Smooth muscle cell (in vitro differentiated cells): Measurements from ENCODE around the gene DHRS2. TPM values are rescaled to one million over a fixed set of nuclear protein-coding genes. Genes with fewer than 3 reads are reported as not detected.

Experiments
- DNase-seq: peaks from one replicate; lab custom pipeline; 2025; ENCODE audit not compliant: unreplicated experiment; lab: John Stamatoyannopoulos, UW
- H2AFZ ChIP-seq: fragments of 200-600 bp; sonication (generic); 2 replicates; pipeline ENCODE4 v1.6.0; 2016; ENCODE audit warnings: antibody characterized with exemption, low read depth, mild to moderate bottlenecking
- H3F3A ChIP-seq: fragments of 200-600 bp; sonication (generic); 2 replicates; pipeline ENCODE4 v1.6.0; 2017; ENCODE audit warnings: antibody characterized with exemption, low read depth
- H3K27ac ChIP-seq: fragments of 200-600 bp; sonication (generic); 2 replicates; pipeline ENCODE4 v1.5.1; 2016; ENCODE audit warnings: low read depth, mild to moderate bottlenecking
- H3K27me3 ChIP-seq: fragments of 200-600 bp; sonication (generic); 2 replicates; pipeline ENCODE4 v1.6.1; 2016; ENCODE audit warnings: low read depth, mild to moderate bottlenecking
- H3K36me3 ChIP-seq: fragments of 200-600 bp; sonication (generic); 2 replicates; pipeline ENCODE4 v1.5.1; 2016; ENCODE audit warnings: low read depth
- H3K4me1 ChIP-seq: fragments of 200-600 bp; sonication (generic); 2 replicates; pipeline ENCODE4 v1.5.1; 2016; ENCODE audit warnings: low read depth
- H3K4me2 ChIP-seq: fragments of 200-600 bp; sonication (generic); 2 replicates; pipeline ENCODE4 v1.6.0; 2016; ENCODE audit warnings: mild to moderate bottlenecking
- H3K4me3 ChIP-seq: fragments of 200-600 bp; sonication (generic); 2 replicates; pipeline ENCODE4 v1.5.1; 2016; ENCODE audit warnings: mild to moderate bottlenecking
- H3K79me2 ChIP-seq: fragments of 200-600 bp; sonication (generic); 2 replicates; pipeline ENCODE4 v1.6.0; 2016; ENCODE audit warnings: low read depth, mild to moderate bottlenecking
- H3K9ac ChIP-seq: fragments of 200-600 bp; sonication (generic); 2 replicates; pipeline ENCODE4 v1.6.0; 2016; ENCODE audit warnings: low read depth
- H3K9me3 ChIP-seq: fragments of 200-600 bp; sonication (generic); replicated peaks from 2 replicates; pipeline ENCODE4 v1.5.1; 2016; ENCODE audit warnings: low read depth
- H4K20me1 ChIP-seq: fragments of 200-600 bp; sonication (generic); 2 replicates; pipeline ENCODE4 v1.6.0; 2016; ENCODE audit warnings: low read depth
- WGBS: methylation state at CpG from one replicate; pipeline ENCODE4 v1.1.7; 2016; ENCODE audit warnings: low lambda C conversion rate; 5-methylcytosine and 5-hydroxymethylcytosine counted together
- polyA plus RNA-seq: library from polyadenylated mRNA; unstranded; fragments of >200 nt; fragmentation: Nextera tagmentation; extraction: Ambion mirVana; gene quantifications from 2 replicates; pipeline ENCODE4 v1.2.1, GENCODE V29; 2016
- total RNA-seq: library from RNA; depleted of rRNA; stranded (reverse); fragments of >200 nt; gene quantifications from 2 replicates; pipeline ENCODE4 v1.2.3, GENCODE V29; 2014
- TF ChIP-seq, protein P1 (sequence below): fragments of 200-600 bp; sonication (generic); IDR thresholded peaks from 2 replicates; pipeline ENCODE4 v1.5.1; 2017; ENCODE audit warnings: borderline replicate concordance, mild to moderate bottlenecking, antibody characterized with exemption; ENCODE audit not compliant: insufficient read depth, poor library complexity, severe bottlenecking

DHRS2 gene
- total and polyA plus RNA-seq, 2 experiments from 2014 or later = 0.36 to 1.4 TPM

GRCh38 chr14:23601424-23601823 lies 34.7 kb upstream of the DHRS2 start:
- H3K27me3 ChIP-seq = no peaks in the 10 kb centered on the region
- no peak for DNase-seq
- H3K4me1 ChIP-seq = no peaks in the 10 kb centered on the region
- no peak overlapping the region for H2AFZ ChIP-seq
- H3K27ac ChIP-seq = no peak overlapping the region
- H4K20me1 ChIP-seq = no peaks in the 10 kb centered on the region
- H3K4me3 ChIP-seq = no peak overlapping the region
- TF ChIP-seq, protein P1, sequence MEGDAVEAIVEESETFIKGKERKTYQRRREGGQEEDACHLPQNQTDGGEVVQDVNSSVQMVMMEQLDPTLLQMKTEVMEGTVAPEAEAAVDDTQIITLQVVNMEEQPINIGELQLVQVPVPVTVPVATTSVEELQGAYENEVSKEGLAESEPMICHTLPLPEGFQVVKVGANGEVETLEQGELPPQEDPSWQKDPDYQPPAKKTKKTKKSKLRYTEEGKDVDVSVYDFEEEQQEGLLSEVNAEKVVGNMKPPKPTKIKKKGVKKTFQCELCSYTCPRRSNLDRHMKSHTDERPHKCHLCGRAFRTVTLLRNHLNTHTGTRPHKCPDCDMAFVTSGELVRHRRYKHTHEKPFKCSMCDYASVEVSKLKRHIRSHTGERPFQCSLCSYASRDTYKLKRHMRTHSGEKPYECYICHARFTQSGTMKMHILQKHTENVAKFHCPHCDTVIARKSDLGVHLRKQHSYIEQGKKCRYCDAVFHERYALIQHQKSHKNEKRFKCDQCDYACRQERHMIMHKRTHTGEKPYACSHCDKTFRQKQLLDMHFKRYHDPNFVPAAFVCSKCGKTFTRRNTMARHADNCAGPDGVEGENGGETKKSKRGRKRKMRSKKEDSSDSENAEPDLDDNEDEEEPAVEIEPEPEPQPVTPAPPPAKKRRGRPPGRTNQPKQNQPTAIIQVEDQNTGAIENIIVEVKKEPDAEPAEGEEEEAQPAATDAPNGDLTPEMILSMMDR = no peak
- H3K36me3 ChIP-seq = no peaks in the 10 kb centered on the region
- H3F3A ChIP-seq = no peaks in the 10 kb centered on the region
- H3K79me2 ChIP-seq = no peaks in the 10 kb centered on the region
- no peak overlapping the region for H3K4me2 ChIP-seq
- H3K9me3 ChIP-seq = no peaks in the 10 kb centered on the region
- H3K9ac ChIP-seq = no peak overlapping the region

GRCh38 chr14:23601845-23602180 lies 34.4 kb upstream of the DHRS2 start:
- Histone ChIP-seq H3K9me3 (no peaks in the 10 kb centered on the region), H2AFZ (no peak overlapping the region), H3F3A (no peaks in the 10 kb centered on the region), H4K20me1 (no peaks in the 10 kb centered on the region), H3K79me2 (no peaks in the 10 kb centered on the region), H3K27ac (no peak overlapping the region), H3K4me2 (no peak overlapping the region), H3K4me3 (no peak overlapping the region), H3K36me3 (no peaks in the 10 kb centered on the region), H3K27me3 (no peaks in the 10 kb centered on the region), H3K9ac (no peak overlapping the region), H3K4me1 (no peaks in the 10 kb centered on the region)
- WGBS = 57% methylated on average over 1 of the region's 1 CpG
- DNase-seq = no peak
- TF ChIP-seq, protein P1 = no peak

DNA sequence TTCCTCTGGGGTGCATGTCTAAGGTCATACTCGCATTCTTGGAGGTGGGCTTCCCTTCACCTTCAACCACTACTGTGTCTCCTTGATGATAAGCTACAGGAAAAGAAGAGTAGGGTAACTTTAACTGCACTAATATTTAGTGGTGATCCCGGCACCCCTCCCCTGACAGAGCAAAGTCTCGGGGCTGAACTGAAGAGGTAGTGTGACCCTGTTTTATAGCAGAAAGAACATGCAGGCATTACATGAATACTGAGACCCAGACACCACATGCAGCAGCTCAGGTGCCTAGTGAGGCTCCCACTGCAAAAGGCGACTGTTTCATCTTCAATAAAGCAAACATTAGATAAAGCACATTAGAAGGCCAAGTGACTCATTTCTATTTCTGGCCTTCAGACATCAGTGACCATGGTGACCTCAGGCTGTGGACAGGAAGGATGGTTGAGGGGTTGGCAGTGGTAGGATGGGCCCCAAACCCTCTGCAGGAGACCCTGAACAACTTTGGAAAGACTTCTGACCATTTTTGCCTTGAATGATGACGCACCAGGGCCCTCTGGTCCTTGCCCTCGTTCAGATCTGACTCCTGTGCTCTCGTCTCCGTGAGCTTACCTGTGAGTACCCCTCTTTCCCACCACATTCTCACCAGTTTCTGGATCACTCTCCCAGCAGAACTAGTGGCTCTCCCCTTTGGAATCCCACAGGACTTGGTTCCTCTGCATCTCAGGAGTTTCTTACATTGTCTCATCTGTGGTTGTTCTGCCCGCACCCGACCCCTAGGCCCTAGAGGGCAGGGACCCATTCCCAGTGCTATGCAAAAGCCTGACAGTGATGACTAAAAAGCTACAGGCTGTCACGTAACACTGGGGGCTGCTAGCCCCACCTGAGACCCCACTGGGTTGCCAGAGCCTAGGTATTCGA lies 33.7 kb upstream of the DHRS2 start:
- 80% methylated on average over 12 of the region's 12 CpGs for WGBS
- TF ChIP-seq, protein P1 = no peak

DNA sequence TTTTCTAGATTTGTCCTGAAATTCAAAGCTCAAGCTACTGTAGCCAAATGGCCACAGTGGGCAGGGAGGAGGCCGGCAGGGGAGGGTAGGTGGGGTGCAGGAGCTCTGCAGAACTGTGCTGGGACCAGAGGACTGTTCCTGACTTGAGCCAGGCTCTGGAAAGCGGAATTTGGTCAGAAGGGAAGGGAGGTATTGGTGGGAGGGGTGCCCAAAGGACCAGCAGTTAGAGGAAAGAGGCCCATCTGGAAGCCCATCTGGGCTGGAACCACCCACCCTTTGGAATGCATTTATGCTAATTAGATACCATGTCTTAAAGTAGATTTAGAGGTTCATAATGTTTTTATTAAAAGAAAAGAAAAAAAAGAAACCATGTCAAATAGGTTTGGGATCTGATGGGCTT lies 33.1 kb upstream of the DHRS2 start:
- Histone ChIP-seq H4K20me1 (no peaks in the 10 kb centered on the region), H3K4me2 (no peak overlapping the region), H3K4me3 (no peak overlapping the region), H3F3A (no peaks in the 10 kb centered on the region), H2AFZ (no peak overlapping the region), H3K79me2 (no peaks in the 10 kb centered on the region), H3K27ac (no peak overlapping the region), H3K4me1 (no peaks in the 10 kb centered on the region), H3K9me3 (no peaks in the 10 kb centered on the region), H3K36me3 (no peaks in the 10 kb centered on the region), H3K27me3 (no peaks in the 10 kb centered on the region), H3K9ac (no peak overlapping the region)
- no peak for DNase-seq
- TF ChIP-seq, protein P1 = no peak
- WGBS = 64% methylated on average over 2 of the region's 2 CpGs

More for the DNA sequence above, 33.7 kb upstream of the DHRS2 start:
- H3K4me3 ChIP-seq = no peak overlapping the region
- H3F3A ChIP-seq = no peaks in the 10 kb centered on the region
- no peaks in the 10 kb centered on the region for H3K27me3 ChIP-seq
- no peak for DNase-seq
- no peaks in the 10 kb centered on the region for H3K36me3 ChIP-seq
- H4K20me1 ChIP-seq = no peaks in the 10 kb centered on the region
- H3K9ac ChIP-seq = no peak overlapping the region
- no peaks in the 10 kb centered on the region for H3K9me3 ChIP-seq
- H3K27ac ChIP-seq = no peak overlapping the region
- no peak overlapping the region for H2AFZ ChIP-seq
- no peaks in the 10 kb centered on the region for H3K79me2 ChIP-seq
- no peaks in the 10 kb centered on the region for H3K4me1 ChIP-seq
- H3K4me2 ChIP-seq = no peak overlapping the region
